ENCODE data around the gene ZXDC. TPM values are rescaled to one million over a fixed set of nuclear protein-coding genes. Genes with fewer than 3 reads are reported as not detected.
A peak's percentile ranks its signal among the peaks of the same experiment; 100 is the strongest.

Gene ZXDC
- total RNA-seq, 1 donor from 2014 or later = 17.3 TPM

DNA sequence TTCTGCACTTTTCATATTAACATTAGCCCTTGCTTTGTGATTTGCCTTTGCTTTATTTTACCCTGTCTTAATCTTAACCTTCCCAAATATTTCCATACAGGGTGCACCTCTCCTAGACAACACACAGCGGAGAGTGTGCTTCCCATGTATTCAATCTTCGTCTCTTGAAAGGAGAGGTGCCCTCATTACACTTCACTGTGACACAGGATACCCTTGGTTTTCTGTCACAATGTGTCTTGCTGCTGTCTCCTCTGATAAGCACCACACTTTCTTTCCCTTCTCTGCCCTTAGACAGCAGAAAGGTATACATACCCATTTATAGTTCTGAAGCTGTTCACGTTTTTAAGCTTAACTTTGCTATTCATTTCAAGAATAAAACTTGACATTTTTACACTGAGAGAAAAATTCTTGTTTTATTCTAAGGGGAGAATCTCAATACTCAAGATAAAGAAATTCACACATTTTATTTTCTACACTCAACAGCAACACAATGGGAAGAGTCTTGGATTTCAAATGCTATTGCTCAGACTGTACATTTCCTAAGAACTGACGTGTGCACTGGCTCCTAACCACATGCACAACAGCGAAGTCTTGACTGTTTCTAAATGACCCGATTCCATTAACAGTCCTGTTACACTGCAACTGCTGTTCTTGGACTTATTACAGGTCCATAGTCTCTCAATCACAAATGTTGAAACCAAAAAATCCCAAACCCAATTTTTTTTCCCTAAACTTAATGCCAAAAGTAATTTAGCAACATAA, 21.1 kb downstream of the ZXDC start:
- DNase-seq (ENCODE audit: low read depth in 2 of 2) = no peak

DNA sequence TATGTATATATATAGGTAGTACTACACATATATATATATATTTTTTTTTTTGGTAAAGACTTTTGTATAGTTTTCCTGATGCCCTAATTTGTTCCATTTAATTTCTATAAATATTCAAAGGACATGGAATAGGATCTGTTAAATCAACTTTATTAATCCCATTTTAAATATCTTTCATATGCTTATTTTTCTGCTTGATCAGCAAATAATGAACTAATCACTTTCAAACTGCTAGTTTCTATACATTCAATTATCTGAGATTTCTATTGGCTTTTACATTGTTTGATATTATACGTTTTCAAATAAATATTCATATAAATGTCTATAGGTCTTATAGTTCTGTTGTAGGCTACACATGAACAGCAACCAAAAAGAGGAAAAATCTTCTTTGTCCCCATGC, 21.7 kb downstream of the ZXDC start:
- no peak for DNase-seq (ENCODE audit: low read depth in 2 of 2)

DNA sequence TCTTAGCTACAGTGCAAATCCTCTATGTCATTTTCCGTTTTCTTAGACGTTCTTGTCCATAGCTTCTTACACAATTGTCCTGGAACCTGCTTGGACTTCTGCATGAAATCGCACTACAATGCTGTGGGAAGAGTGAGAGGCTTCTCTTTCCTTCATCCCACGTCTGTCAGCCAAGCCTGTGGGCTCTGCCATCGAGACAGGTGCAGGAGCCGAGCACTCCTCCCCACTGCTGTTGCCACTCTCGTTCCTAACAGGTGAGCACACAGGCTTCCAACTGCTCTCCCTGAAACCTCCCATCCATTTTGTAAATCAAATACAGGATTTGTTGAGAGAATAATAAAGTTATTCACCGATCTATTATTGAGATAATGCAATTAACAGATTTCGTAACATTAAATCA, 23.5 kb downstream of the ZXDC start:
- no peak for DNase-seq (ENCODE audit: low read depth in 2 of 2)

DNA sequence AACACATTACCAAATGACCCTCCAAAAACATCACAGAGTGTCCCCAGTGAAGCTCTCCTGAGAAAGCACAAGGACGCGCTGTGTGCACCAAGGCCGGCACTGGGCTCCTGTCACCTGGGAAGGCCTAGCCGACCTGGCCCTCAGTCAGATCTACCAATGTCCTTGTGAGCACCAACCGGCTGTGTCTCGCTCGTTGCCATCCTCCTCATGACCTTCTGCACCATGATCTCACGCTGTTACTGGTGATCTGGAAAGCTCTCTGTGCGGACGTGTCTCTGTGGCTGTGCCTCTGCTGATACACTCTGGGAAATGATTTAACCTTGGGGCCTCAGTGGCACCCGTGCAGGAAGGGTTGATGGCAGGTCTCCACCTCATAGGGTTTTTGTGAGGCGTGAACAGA, 24.2 kb downstream of the ZXDC start:
- DNase-seq (ENCODE audit: low read depth in 2 of 2) = no peak

DNA sequence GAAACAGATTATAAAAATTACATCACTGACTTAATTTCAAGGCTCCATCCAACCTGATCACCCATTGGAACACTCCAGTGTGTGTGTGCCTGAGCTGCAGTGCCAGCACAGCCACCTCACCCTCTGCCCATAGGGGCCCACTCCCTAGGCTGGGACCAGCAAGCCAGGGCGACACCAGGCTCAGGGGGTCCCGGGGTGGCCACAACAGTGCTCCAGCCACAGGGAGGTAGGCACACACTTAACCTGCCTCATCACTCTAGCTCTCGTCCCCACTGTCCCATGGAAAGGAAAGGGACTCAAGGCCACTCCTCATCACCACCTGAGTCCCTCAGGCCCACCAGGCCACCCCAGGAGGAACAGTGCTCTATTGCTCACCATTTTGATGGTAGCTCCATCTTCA, 24.9 kb downstream of the ZXDC start:
- DNase-seq (ENCODE audit: low read depth in 2 of 2) = no peak

DNA sequence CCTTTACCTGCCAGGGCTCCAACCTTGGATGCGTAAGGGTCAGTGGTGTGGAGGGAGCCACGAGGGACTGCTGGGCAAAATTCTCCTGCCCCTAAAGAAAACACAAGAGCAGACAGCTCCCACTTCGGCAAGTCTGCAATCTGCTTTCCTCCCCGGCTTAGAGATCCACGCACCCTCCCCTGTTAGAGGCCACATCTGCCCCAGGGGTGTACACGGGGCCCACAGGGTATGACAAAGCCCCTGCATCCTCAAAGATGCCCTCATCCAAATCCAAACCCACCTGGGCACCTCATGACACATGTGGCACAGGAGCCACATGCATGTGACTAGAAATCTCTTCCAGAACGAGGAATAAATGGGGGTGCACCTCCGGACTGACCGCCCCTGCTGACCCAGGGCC, 25.5 kb downstream of the ZXDC start:
- DNase-seq (ENCODE audit: low read depth in 2 of 2) = no peak

DNA sequence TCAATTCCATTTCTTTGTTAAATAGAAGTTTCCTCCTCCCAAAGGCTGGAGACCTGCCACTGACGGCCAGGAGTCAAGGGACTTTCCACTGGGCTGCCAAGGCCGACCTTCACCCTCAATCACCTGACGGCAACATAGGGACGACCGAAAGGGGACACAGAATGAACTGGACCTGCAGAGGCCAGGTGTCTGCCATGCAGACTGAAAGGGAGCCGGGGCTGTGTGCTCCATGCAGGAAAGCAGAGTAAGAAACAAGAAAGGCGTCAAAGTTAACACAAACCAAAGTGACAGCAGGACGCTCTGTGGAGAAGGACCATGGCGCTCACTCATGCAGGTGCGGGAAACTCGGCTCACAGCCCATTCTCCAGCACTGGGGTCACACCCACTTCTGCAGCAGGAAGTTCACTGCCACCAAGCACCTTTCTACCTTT, 26.1 kb downstream of the ZXDC start:
- no peak for DNase-seq (ENCODE audit: low read depth in 2 of 2)

DNA sequence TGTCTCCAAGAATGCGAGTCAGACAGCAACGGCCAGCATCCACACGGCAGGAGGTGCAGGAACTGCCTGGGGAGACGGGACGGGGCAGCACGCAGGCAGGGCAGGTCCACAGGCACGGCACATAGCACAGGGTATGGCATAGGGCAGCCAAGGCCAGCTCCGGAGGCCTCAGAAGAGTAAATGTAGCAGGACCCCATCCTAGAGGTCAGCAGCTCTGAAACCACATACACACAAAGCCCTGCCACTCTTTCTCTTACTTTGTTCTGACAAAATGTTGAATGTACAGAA, 26.9 kb downstream of the ZXDC start:
- DNase-seq (ENCODE audit: low read depth in 2 of 2) = no peak

DNA sequence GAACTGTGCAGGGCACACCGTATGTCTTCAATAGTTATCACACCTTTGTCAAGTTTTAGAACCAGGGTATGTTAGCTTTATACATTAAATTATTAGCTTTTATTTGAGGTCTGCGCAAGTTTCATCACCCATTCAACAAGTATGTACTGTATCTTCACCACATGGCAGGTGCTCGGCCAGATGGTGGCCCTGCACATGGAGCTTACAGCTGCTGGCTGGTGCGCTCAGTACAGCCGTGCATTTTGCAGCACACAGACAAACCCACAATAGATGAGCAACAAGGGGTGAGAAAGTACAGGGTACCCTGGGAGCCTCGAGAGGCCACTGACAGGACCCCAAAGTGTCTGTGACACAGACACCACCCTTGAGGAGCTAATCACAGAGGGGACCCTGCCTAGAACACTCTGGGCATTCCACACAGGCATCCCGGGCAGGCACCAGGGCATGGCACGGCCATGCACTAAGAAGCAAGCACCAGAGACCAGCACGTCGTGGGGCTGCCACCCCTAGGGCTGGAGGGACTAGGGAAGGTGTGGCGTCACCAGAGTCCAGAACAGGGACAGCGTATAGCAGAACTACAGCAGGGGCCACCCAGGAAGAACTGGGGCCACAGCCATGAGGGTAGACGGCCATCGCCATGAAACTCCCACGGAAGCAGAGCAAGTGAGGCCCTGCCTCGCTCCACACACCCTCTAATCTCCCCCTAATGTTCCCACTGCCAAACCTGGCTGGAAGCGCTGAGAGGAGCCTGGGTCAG, 27.4 kb downstream of the ZXDC start:
- DNase-seq (ENCODE audit: low read depth in 2 of 2) = no peak

DNA sequence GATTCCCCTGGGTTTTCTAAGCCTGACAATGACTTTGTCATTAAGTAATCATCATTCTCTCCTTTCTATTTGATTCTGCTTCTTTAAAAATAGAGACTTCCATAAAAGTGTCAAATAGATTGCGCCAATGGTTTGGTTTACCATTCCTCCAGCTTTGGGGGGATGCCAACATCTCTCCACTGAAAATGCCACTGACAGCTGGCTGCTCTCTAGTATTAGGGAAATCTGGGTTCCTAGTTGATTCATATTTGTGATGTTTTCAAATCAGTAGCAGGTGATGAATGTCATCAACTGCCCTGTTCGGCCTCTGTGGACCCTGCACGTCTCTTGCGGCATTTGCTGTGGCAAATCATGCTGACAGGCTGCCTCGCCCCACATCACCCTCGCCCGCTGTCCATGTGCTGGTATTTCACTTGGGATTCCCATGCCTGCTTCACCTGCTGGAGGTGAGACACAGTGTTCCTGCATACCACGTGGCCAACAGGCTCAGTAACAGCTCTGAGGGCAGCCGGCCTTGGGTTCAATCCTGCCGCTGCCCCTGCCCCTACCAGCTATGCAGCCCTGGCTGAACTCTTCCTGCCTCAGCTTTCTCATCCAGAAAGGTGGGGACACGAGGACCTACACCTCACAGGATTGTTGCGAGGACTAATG, 28.1 kb downstream of the ZXDC start:
- no peak for DNase-seq (ENCODE audit: low read depth in 2 of 2)

DNA sequence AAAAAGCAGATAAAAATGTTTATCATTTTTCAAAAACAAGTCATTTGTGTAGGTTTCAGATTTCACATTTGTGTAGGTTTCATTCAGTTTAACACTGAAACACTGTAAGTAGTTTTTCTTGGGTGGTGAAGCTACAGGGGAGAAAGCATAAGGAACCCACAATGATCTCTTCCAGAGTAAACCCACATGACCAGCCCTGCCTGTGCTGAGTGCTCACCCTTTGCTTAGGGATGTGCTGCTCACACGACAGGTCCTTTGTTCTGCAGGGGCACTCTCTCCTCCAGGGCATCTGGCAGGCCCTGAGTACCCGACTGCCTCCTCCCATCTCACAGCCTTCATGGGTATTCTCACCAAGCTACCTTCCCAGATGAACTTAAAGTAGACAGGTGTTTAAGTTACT, 28.9 kb downstream of the ZXDC start:
- no peak for DNase-seq (ENCODE audit: low read depth in 2 of 2)

DNA sequence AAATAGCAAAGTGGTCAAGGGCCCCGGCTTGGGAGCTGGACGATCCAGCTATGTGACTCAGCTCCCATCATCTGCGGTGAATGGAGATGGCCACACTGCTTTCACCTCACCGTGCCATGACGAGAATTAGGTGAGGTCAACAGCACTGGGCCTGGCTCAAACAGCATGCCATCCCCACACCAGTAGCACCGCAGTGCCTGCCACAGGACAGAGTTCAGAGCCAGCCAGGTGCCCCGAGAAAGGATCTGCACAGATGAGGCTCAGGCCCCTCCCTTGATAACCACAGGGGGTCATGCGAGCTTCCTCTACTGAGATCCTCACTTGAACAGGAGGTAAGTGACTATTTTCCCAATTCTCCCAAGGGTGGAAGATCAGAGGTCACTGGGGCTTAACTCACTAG, 29.4 kb downstream of the ZXDC start:
- no peak for DNase-seq (ENCODE audit: low read depth in 2 of 2)

DNA sequence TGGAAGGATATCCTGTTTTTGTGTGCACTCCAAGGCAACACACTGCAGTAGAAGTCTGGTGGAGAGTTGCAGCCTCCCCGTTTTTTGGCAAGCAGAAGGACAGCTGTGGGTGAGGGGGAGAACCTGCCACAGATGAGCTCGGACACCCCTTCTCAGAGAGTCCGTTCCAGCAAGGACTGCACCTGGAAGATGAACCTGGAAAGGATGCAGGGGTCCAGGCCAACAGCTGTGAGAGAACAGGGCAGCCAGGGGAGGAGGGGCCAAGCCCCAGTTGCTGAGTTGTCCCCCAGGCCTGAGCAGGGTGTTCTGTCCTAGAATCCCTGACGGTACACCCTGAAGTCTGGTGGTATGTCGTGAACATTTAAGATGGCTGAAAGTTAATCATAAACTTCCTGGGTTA, 30.2 kb downstream of the ZXDC start:
- DNase-seq (ENCODE audit: low read depth in 2 of 2) = peak in 1 of 2 donors; percentile 13

DNA sequence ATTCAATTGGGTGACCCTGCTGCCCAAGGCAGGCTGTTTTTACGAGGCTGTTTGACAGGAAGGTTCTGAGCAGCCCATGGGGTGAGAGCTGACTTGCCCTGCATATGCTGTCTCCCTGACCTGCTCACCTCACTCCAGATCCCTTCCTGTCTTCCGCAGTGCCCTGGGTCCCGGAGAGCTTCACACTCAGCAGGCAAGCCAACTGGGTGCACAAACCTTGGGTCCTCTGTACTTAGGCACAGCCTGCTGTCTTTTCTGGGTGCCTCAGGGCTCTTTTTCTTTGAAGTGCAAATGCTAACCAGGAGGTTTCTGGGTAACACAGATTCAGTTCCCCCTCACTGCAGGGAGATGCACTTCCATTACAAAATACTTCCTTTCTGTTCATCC, 32.8 kb downstream of the ZXDC start:
- DNase-seq (ENCODE audit: low read depth in 2 of 2) = no peak

DNA sequence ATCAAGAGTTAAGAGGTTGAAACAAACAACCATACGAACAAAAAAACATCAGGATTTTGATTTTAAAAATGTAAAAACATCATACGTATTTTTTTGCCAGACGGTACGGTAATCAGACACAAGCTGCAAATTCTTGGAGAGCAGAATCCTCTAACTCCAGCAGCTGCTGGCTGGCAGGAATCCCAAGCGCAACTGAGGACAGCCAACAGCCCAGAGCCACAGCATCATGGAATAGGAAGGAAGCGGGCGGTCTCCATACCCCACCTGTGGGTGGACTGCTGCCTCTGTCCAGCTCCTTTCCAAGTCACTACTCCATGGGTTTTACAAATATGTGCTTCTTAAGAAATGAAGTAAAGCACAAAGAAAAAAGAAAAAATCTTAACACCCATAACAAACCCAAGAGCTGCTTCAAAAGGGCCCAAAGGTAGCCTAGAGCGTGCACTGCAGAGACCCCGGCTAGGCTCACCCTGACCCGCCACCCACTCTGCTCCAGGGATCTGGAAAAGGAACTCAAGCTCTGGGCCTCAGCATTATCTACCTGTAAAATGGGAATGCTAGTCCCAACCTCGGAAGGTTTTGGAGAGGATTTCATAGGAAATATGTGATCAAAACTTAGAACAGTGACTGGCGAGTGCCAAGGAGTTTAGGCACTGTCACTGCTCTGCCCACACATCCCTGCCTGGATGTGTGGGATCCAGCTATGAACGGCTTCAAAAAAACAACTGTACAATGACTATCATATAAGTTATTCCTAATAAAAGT, 33.4 kb downstream of the ZXDC start:
- peak in 1 of 2 donors; percentile 32 for DNase-seq (ENCODE audit: low read depth in 2 of 2)

DNA sequence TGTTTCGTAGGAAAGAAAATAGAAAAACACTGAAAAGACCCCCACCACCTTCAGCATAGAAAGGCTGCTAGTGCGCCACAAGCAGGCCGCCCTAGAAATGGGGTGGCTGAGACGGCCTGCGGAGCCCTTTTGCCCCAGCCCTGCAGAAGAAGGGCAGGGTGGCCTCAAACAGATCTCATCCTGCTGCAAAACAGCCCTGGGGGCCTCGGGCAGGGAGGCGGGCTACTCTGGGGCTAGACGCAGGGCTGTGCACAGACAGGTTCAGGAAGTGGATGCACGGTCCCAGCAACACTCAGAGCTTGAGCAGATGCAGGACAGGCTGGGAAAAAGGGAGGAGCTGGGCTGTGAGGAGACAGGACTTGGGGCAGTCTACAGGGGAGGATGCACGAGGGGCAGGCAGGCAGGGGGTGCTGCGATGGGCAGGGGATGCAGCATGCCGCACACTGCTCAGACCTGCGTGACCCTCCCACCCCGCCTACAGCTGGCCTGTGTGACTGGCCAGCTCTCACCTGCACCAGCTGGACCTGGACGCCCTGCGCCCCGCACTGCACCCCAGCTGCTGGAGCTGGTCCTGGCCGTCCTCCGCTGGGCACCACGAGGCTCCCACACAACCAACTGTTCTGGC, 34.3 kb downstream of the ZXDC start:
- no peak for DNase-seq (ENCODE audit: low read depth in 2 of 2)

DNA sequence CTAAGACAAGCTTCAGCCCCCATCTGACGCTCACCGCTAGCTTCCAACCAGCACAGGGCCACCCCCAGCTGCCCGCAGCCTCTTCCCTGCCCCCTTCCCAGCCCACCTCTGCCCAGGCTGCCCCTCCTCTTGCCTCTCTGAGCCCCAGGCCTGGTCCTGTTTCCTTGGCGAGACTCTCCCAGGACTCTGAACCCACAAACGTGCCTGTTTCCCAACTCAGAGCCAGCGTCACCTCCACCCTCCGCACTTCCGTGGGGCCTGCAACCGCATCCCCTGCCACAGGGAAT, 35.0 kb downstream of the ZXDC start:
- DNase-seq (ENCODE audit: low read depth in 2 of 2) = no peak

DNA sequence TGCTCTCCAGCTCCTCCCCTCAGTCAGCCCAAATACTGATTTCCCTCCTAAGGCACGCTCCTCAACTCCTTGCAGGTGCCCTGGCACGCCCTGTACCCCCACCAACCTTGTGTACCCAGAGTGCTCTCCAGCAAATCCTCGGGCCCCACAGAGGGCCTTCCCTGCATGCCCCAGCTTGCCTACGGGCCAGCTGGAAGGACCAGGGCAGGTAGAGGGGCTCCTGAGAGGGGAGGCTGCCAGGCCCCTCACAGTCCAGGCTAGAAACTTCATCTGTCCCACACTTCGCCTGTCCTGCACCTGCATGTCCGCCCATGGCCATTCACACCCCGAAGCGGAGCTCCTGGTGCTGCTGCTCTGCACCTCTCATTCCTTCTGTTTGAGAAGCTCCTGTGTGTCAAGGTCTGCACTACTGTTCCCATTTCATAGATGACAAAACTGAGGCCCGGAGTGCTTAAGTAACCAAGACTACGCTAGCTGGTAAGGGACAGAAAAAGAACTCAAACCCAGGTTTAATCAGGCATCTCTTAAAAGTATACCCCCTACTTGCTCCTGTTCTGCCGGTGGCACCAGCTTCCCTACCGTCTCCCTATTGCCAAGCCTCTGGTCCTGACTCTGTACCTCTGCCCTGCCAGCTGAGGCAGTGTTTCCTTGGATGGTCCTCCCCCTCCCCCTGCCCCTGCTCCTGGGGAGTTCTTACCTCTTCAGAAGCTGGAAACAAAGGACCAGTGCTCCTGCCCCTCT, 35.6 kb downstream of the ZXDC start:
- DNase-seq (ENCODE audit: low read depth in 2 of 2) = no peak

DNA sequence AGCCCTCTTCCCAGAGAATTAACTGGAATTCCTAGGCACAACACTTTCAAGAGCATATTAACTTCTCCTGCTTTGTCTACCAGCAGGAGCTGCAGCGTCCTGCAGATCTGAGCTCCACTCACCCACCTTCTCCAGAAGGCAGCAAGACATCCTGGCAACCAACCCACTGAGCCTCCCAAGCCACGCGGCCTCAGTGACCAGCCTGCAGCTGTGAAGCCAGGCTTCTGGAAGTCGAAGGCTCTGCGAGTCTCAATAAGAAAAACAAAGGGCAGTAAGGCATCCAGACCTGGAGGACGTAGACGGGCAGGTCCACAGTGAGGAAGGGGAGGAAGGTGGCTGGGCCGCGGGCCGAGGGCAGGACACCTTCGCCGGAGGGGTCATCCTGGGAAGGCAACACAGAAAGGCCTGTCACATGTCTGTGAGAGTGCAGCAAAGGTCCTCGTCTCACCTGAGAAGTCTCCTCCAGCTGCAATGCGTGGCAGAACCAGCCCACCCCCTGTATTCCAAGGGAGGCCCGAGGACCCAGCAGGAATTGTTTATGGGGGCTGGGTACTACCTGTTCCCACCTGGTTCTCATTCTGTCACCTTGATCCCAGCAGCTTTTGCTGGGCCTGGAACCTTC, 36.2 kb downstream of the ZXDC start:
- no peak for DNase-seq (ENCODE audit: low read depth in 2 of 2)

DNA sequence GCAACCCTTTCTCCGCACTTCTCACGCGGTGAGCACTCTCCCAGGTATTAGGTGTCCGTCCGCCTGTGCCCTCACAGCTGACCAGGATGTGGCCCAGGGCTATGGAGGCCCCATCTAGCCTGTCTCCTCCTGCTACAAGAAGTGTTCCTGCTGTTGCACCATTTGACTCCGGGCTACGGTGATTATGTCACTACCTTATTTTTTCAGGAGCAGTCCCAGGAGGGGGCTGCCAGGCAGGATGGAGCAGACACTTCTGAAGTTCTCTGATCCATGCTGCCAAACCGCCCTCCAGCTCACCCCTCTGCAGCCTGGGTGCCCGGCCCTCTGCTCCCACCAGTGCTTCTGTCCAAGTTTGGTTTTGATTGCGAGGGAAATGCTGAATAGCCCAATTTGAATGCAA, 36.9 kb downstream of the ZXDC start:
- DNase-seq (ENCODE audit: low read depth in 2 of 2) = no peak

DNA sequence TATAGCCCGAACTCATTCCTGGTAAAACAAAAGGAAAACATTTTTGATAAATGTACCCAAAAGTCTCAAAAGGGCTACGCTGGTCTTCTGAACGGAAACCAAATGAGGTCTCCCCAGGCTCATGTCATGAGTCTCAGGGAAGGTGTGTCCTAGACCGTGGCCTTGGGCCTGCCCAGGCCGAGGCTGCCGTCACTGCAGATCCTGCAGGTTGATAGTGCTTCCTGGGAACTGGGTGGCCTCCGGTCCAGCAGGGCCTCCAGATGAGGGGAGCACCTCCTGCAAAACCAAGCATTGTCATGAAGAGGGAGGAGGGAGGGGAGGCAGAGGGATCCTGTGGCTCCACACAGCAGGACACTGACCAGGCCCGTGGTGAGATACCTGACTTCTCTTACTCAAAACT, 37.5 kb downstream of the ZXDC start:
- DNase-seq (ENCODE audit: low read depth in 2 of 2) = no peak

Data from lung microvascular endothelial cell (primary cell).